GM12878 (cell line): ENCODE results near the gene ATG4A. TPM values are rescaled to one million over a fixed set of nuclear protein-coding genes. Genes with fewer than 3 reads are reported as not detected.

Experiments
- ATAC-seq: fragments of 200-7000 bp; cut with Tn5 transposase; 3 replicates; pipeline ENCODE4 v1.9.1; 2020; ENCODE audit warnings: mild to moderate bottlenecking, moderate library complexity
- BruUV-seq: library from RNA; stranded (reverse); fragments of 400-500 nt; replicated peaks from 2 replicates; lab custom pipeline; 2021; lab: Mats Ljungman, UMichigan
- CTCF ChIA-PET: fragments of 300-600 bp; sonication (Branson Sonifier 250); formaldehyde crosslinking; extraction: SDS; loops from one replicate; lab custom pipeline; 2021; ENCODE audit warnings: inconsistent platforms; lab: Yijun Ruan, JAX
- POLR2A ChIA-PET: fragments of 350-600 bp; formaldehyde crosslinking; extraction: SDS; loops from one replicate; lab custom pipeline; 2021; ENCODE audit warnings: inconsistent platforms; lab: Charles Lee
- RAD21 ChIA-PET: fragments of 300-600 bp; sonication (Branson Sonifier 250); formaldehyde crosslinking; loops from one replicate; lab custom pipeline; 2023; ENCODE audit warnings: antibody characterized with exemption; ENCODE audit not compliant: unreplicated experiment; lab: Charles Lee
- SMC1A ChIA-PET: fragments of 300-600 bp; sonication (Branson Sonifier 250); formaldehyde crosslinking; loops from one replicate; lab custom pipeline; 2023; ENCODE audit not compliant: unreplicated experiment, uncharacterized antibody; lab: Charles Lee
- DNase-seq: peaks from one replicate; pipeline ENCODE4 v3.0.0-alpha.2; 2011; ENCODE audit warnings: low read depth, low spot score
- FAIRE-seq: peaks from 3 replicates; lab custom pipeline; 2011; peaks lifted over from hg19 to GRCh38; lab: Jason Lieb, UNC
- H2AFZ ChIP-seq: 2 replicates; pipeline ENCODE4 v1.6.0; 2011; ENCODE audit warnings: low read depth, low read length, control low read depth; ENCODE audit not compliant: control insufficient read depth
- H3K27ac ChIP-seq: 2 replicates; pipeline ENCODE4 v1.5.1; 2011; ENCODE audit warnings: control low read depth; ENCODE audit not compliant: control insufficient read depth, insufficient read depth
- H3K27me3 ChIP-seq, 2 experiments: replicated peaks in 1 of 2; 2 replicates each; pipeline versions ENCODE4 v1.6.0 to v1.6.1; 2011; ENCODE audit warnings: low read length in 1 of 2; ENCODE audit not compliant: control insufficient read depth in 2 of 2, insufficient read depth in 2 of 2
- H3K36me3 ChIP-seq, 2 experiments: 2 replicates each; pipeline ENCODE4 v1.5.1; 2011; ENCODE audit warnings: low read length in 1 of 2; ENCODE audit not compliant: control insufficient read depth in 2 of 2, insufficient read depth in 2 of 2
- H3K4me1 ChIP-seq: 2 replicates; pipeline ENCODE4 v1.6.1; 2011; ENCODE audit warnings: mild to moderate bottlenecking, low read length, moderate library complexity, mixed read lengths; ENCODE audit not compliant: control insufficient read depth, insufficient read depth
- H3K4me2 ChIP-seq: 2 replicates; pipeline ENCODE4 v1.6.0; 2011; ENCODE audit warnings: control low read depth; ENCODE audit not compliant: control insufficient read depth, insufficient read depth
- H3K4me3 ChIP-seq: fragments of 200-600 bp; sonication (generic); 2 replicates; pipeline ENCODE4 v1.5.1; 2016
- H3K79me2 ChIP-seq: 2 replicates; pipeline ENCODE4 v1.6.0; 2011; ENCODE audit warnings: low read length; ENCODE audit not compliant: control insufficient read depth, insufficient read depth
- H3K9ac ChIP-seq: 2 replicates; pipeline ENCODE4 v1.8.0; 2011; ENCODE audit warnings: low read length, control low read depth, mixed read lengths; ENCODE audit not compliant: control insufficient read depth, insufficient read depth
- H3K9me3 ChIP-seq: replicated peaks from 3 replicates; pipeline ENCODE4 v1.5.1; 2011; ENCODE audit warnings: mild to moderate bottlenecking, low read length; ENCODE audit not compliant: control insufficient read depth, insufficient read depth
- H4K20me1 ChIP-seq: 2 replicates; pipeline ENCODE4 v1.6.0; 2011; ENCODE audit not compliant: control insufficient read depth, insufficient read depth
- BACH1 ChIP-seq: fragments of 450-650 bp; IDR thresholded peaks from 2 replicates; pipeline ENCODE4 v1.6.1; 2017; ENCODE audit warnings: mild to moderate bottlenecking, borderline replicate concordance
- BHLHE40 ChIP-seq, 2 experiments: fragments of 450-650 bp in 1 of 2; IDR thresholded peaks; 2 replicates each; pipeline ENCODE4 v1.6.1; 2011 to 2017; ENCODE audit warnings: low read depth in 2 of 2, borderline replicate concordance in 1 of 2, improper control_type of control experiment in 1 of 2, low read length in 1 of 2, mild to moderate bottlenecking in 1 of 2
- ETV6 ChIP-seq, 2 experiments: fragments of 450-650 bp in 1 of 2; IDR thresholded peaks in 1 of 2; conservative IDR thresholded peaks in 1 of 2; 2 replicates each; pipeline ENCODE4 v1.6.1; 2014; ENCODE audit warnings: antibody characterized with exemption in 1 of 2, borderline replicate concordance in 1 of 2, low read depth in 1 of 2, mild to moderate bottlenecking in 1 of 2, moderate library complexity in 1 of 2
- LARP7 ChIP-seq: fragments of 450-650 bp; IDR thresholded peaks from 2 replicates; pipeline ENCODE4 v1.6.1; 2017; ENCODE audit warnings: mild to moderate bottlenecking
- PML ChIP-seq: IDR thresholded peaks from 2 replicates; pipeline ENCODE4 v1.6.1; 2012; ENCODE audit warnings: low read length, inconsistent platforms
- SIN3A ChIP-seq: IDR thresholded peaks from 2 replicates; pipeline ENCODE4 v1.6.1; 2012; ENCODE audit warnings: low read depth, low read length, improper control_type of control experiment
- SREBF2 ChIP-seq: IDR thresholded peaks from 2 replicates; pipeline ENCODE4 v1.6.1; 2012; ENCODE audit warnings: mild to moderate bottlenecking, low read length
- TCF12 ChIP-seq: IDR thresholded peaks from 2 replicates; pipeline ENCODE4 v1.6.1; 2011; ENCODE audit warnings: low read depth, mild to moderate bottlenecking, low read length
- ZNF592 ChIP-seq: fragments of 450-650 bp; IDR thresholded peaks from 2 replicates; pipeline ENCODE4 v1.6.1; 2017; ENCODE audit warnings: mild to moderate bottlenecking, moderate library complexity
- WGBS: methylation state at CpG from one replicate; pipeline ENCODE4 v1.1.6; 2016; ENCODE audit warnings: low lambda C conversion rate; ENCODE audit not compliant: insufficient replicate concordance, insufficient coverage; ENCODE audit errors: missing lambda C conversion rate; 5-methylcytosine and 5-hydroxymethylcytosine counted together
- in situ Hi-C: fragments of 300-500 bp; cut with MboI; formaldehyde crosslinking; loops from 9 replicates; pipeline ENCODE4 v1.14.3; 2018; ENCODE audit warnings: mixed read lengths
- intact Hi-C: fragments of 100-400 bp; cut with micrococcal nuclease; formaldehyde crosslinking; loops from one replicate; pipeline ENCODE4 v1.14.2; 2022; ENCODE audit not compliant: unreplicated experiment
- polyA plus RNA-seq, 11 experiments: library from polyadenylated mRNA; depleted of rRNA in 4 of 11; unstranded in 6 of 11; stranded (reverse) in 5 of 11; fragments of >200 nt; fragmentation: Nextera tagmentation in 4 of 11; fragmentation: Illumina TruSeq in 1 of 11; extraction: Ambion mirVana in 4 of 11; extraction: Trizol in 1 of 11; gene quantifications; 1 replicate in 1 of 11; 2 replicates in 10 of 11; pipeline versions ENCODE4 v1.2.1 to v1.2.3, GENCODE V29; 2011 to 2016; ENCODE audit warnings: inconsistent platforms in 2 of 11, missing spikeins in 2 of 11, low read depth in 1 of 11
- total RNA-seq, 4 experiments: library from RNA; depleted of rRNA in 3 of 4; stranded (reverse); fragments of >200 nt in 3 of 4; fragmentation: Illumina TruSeq in 1 of 4; extraction: Trizol in 1 of 4; gene quantifications; 2 replicates each; pipeline versions ENCODE4 v1.2.1 to v1.2.3, GENCODE V29; 2013 to 2021
- TF ChIP-seq, protein P1 (sequence below): IDR thresholded peaks from 2 replicates; pipeline ENCODE4 v1.6.1; 2012; ENCODE audit warnings: low read depth, low read length, improper control_type of control experiment

The ATG4A gene
- total and polyA plus RNA-seq, 10 of the 15 experiments (the other 5 are each of a cell fraction or from before 2014, with no cell fraction given) = 9.1 to 22.0 (median 15.5) TPM

DNA sequence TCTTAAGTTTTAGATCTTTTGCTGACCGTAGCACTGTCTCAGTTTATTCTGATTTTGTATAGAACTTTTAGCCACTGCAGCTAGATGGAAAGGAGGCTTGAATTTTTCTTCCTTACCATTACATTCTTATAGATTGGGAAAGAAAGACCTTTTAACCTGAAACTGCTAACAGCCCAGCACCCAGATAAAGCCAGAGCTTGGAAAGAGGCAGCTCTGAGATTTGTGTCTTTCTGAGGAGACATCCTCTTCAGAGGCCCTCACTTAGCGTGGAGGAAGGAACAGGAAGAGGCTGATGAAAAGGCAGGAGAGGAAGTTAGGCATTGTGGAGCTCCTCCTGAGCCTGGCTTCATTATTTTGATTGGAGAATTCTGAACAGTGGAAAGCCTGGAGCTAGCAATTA, 35.1 kb downstream of the ATG4A start:
- Histone ChIP-seq H3K9ac (no peak overlapping the region), H3K4me3 (no peak overlapping the region), H3K79me2 (no peaks in the 10 kb centered on the region), H4K20me1 (no peaks in the 10 kb centered on the region), H2AFZ (no peak overlapping the region), H3K36me3 (no peaks in the 10 kb centered on the region; a peak in 1 of 4 replicates), H3K27ac (no peak overlapping the region), H3K27me3 (no peaks in the 10 kb centered on the region), H3K9me3 (no peaks in the 10 kb centered on the region; the same call in 2 of the 3 replicates), H3K4me2 (no peak overlapping the region), H3K4me1 (no peaks in the 10 kb centered on the region)
- CTCF ChIA-PET = interaction anchor here (0.6 to 2.3 kb wide), 3 partner anchors 13 to 478 kb away, joined by 3 to 9 read pairs (median 4); no protein-coding TSS in a partner anchor
- TF ChIP-seq SREBF2 = no peak
- no peak for TF ChIP-seq TCF12
- no peak for TF ChIP-seq BACH1
- no peak for TF ChIP-seq BHLHE40 (IDR thresholded peaks at IDR 0.05; ENCODE audit: borderline replicate concordance in 1 of 2, low read depth in 2 of 2, low read length in 1 of 2)
- TF ChIP-seq, protein P1, sequence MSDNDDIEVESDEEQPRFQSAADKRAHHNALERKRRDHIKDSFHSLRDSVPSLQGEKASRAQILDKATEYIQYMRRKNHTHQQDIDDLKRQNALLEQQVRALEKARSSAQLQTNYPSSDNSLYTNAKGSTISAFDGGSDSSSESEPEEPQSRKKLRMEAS = no peak
- TF ChIP-seq SIN3A = no peak
- no TSS peak for BruUV-seq
- DNase-seq = no peak
- in situ Hi-C loops (no loop called here), intact Hi-C loops (no loop called here)
- RAD21 ChIA-PET = interaction anchor here (1.3 kb wide), 1 partner anchor 13 kb away, joined by 3 read pairs; no protein-coding TSS in a partner anchor
- SMC1A ChIA-PET = interaction anchor here (0.7 to 1.4 kb wide), 2 partner anchors 9 to 766 kb away, joined by 3 read pairs; no protein-coding TSS in a partner anchor
- POLR2A ChIA-PET = no interaction called here
- WGBS = 44% methylated on average over 2 of the region's 2 CpGs
- ATAC-seq = no peak
- no peak for FAIRE-seq

DNA sequence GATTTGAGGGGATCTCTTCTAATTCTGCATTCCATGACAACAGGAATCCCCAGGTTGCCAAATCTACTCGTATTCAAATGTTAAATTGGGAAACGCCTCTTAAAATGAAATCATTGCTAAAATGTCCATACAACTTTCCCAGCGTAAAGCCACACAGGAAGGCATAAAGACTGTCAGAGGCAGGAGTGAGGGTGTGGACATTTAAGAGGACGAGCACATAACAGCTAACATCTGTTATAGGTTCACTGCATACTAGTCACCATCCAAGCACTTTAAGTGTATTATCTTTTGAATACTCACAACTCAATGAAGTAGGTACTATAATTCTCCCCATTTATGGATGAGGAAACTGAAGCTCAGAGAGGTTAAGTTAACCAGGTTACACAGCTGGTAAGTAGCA, 35.6 kb downstream of the ATG4A start:
- ATAC-seq (no peak), DNase-seq (no peak), FAIRE-seq (no peak)
- Histone ChIP-seq H3K4me3 (no peak overlapping the region), H3K36me3 (no peaks in the 10 kb centered on the region; a peak in 1 of 4 replicates), H3K79me2 (no peaks in the 10 kb centered on the region), H2AFZ (no peak overlapping the region), H3K9ac (no peak overlapping the region), H4K20me1 (no peaks in the 10 kb centered on the region), H3K27me3 (no peaks in the 10 kb centered on the region), H3K4me2 (no peak overlapping the region), H3K4me1 (no peaks in the 10 kb centered on the region), H3K9me3 (no peaks in the 10 kb centered on the region; the same call in 2 of the 3 replicates), H3K27ac (no peak overlapping the region)
- ChIA-PET POLR2A (no interaction called here), CTCF (interaction anchor here (0.9 to 2.3 kb wide), 2 partner anchors 10 to 12 kb away, joined by 3 to 9 read pairs; no protein-coding TSS in a partner anchor), SMC1A (interaction anchor here (1.4 kb wide), 1 partner anchor 10 kb away, joined by 3 read pairs; no protein-coding TSS in a partner anchor), RAD21 (no interaction called here)
- intact Hi-C loops (no loop called here), in situ Hi-C loops (no loop called here)
- WGBS = 49% methylated on average over 4 of the region's 4 CpGs
- no TSS peak for BruUV-seq
- no peak for TF ChIP-seq ETV6 (conservative IDR thresholded peaks at IDR 0.05 in 1 of 2, IDR thresholded peaks at IDR 0.05 in 1 of 2; ENCODE audit: borderline replicate concordance in 1 of 2, low read depth in 1 of 2)
- no peak for TF ChIP-seq PML
- no peak for TF ChIP-seq LARP7
- no peak for TF ChIP-seq ZNF592
